Kidney tubule cell (primary cell): ENCODE results near the gene ZNF532.
A peak's percentile ranks its signal among the peaks of the same experiment; 100 is the strongest.
"Not testable (repeated sequence)": the region's sequence is repeated elsewhere in the genome, so short reads cannot be mapped to it uniquely, and the experiment has no call there.

Source experiments
- DNase-seq: peaks from one replicate; pipeline ENCODE4 v3.0.0-alpha.2; 2018; ENCODE audit warnings: low spot score

Gene ZNF532, protein sequence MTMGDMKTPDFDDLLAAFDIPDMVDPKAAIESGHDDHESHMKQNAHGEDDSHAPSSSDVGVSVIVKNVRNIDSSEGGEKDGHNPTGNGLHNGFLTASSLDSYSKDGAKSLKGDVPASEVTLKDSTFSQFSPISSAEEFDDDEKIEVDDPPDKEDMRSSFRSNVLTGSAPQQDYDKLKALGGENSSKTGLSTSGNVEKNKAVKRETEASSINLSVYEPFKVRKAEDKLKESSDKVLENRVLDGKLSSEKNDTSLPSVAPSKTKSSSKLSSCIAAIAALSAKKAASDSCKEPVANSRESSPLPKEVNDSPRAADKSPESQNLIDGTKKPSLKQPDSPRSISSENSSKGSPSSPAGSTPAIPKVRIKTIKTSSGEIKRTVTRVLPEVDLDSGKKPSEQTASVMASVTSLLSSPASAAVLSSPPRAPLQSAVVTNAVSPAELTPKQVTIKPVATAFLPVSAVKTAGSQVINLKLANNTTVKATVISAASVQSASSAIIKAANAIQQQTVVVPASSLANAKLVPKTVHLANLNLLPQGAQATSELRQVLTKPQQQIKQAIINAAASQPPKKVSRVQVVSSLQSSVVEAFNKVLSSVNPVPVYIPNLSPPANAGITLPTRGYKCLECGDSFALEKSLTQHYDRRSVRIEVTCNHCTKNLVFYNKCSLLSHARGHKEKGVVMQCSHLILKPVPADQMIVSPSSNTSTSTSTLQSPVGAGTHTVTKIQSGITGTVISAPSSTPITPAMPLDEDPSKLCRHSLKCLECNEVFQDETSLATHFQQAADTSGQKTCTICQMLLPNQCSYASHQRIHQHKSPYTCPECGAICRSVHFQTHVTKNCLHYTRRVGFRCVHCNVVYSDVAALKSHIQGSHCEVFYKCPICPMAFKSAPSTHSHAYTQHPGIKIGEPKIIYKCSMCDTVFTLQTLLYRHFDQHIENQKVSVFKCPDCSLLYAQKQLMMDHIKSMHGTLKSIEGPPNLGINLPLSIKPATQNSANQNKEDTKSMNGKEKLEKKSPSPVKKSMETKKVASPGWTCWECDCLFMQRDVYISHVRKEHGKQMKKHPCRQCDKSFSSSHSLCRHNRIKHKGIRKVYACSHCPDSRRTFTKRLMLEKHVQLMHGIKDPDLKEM (N-terminal part only)

DNA sequence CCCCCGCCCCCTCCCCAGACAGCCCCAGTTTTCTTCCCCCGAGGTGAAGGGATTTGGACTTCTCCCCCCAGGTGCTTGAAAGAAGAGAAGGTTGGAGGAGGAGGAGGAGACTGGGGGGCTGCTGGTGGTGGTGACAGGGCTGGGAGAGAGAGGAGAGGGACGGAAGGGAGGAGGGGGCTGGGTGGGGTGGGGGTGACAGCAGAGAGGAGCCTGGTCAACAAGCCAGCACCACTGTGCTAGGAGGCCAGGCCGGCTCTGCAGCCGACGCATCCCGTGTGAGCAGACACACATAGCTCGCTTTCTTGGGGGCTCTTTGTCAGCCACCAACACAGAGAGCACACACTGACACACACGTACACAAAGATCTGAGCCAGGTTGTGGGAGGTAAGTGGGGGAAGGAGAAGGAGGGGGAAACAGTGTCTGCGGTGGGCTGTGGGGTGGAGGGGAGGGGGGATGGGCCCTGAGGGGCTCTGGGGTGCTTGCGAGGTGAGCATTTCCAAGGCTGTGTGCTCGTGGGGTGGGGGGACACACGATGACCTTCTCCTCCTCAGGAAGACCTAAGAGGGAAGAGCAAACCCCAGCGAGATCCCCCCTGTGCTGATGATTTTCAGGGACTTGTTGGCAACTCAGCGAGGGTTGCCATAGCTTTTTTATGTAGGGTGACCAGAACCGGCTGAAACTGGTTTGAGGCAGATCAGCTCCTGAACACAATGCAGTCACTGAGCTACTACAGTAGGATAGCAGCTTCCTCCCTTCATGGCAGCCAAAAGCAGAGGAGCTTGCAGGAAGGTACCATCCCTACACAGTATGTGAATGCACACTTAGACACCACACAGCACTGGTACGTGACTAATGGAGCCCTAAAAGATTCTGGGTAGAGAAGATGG, at the start of gene ZNF532:
TSS of gene ZNF532 (plus strand) at position 732 of the 887 bp plus-strand sequence. CDS start 53,411 bp downstream, outside the sequence.
- peak; percentile 68 for DNase-seq

DNA sequence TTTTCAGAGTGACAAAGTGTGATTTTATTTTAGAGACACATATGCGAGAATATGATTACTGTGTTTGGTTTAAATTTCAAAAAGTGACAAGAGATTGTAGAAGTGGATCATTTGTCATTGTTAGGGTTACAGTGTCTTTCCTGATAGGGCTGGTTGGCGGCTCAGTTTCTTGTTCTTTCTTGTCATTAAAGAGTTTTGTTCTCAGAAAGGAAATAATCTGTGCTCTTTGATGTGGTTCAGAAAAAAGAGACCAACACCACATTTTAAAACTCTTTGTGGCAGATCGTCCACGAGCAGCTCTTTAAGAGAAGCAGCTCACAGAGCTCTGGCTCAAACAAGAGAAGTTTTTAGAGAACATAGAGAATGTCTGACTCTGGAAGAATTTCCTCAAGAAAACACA, 45.6 kb upstream of the ZNF532 start:
- no peak for DNase-seq

DNA sequence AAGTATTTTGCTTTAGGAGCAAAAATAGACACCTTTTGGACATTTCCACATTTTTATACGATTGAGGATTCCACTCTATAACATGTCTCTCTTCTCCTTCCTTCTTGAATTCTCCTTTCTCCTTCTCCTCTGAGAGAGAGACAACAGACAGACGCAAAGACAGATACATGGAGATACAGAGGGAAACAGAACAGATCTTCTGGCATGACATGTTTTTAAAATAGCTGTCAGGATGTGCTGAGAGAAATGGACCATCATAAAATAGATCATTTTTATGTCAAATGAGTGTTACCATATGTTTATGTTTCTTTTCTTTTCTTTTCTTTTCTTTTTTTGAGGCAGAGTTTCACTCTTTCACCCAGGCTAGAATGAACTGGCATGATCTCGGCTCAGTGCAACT, 44.4 kb upstream of the ZNF532 start:
- DNase-seq, result no peak

DNA sequence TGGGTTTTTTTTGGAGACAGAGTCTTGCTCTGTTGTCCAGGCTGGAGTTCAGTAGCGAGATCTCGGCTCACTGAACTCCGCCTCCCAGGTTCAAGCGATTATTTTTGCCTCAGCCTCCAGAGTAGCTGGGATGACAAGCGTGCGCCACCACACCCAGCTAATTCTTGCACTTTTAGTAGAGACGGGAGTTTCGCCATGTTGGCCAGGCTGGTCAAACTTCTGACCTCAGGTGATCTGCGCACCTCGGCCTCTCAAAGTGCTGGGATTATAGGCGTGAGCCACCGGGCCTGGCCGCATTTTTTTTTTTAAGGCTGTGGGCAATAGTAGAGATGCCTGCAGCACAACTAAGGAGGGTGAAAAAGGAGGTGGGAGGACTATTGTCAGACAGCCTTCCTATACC, 41.7 kb upstream of the ZNF532 start:
- DNase-seq, result no peak

DNA sequence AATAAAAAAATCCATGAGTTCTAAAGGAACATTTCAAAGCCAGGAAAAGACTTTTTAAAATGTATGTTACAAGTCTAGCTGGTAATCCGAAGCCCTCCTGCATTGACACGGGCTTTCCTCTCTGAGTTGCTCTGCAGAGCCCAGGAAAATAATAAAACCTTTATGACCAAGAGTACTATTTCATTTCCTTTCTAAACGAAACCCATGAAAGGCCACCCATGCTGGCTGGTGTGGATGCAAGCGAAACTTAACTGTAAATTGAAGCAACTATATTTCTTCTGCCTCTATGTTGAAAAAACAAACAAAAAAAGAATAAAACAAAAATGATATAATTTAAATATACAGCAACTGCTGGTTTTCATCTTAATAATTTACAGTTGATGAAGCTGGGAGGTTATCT, 41.3 kb upstream of the ZNF532 start:
- DNase-seq, result no peak

DNA sequence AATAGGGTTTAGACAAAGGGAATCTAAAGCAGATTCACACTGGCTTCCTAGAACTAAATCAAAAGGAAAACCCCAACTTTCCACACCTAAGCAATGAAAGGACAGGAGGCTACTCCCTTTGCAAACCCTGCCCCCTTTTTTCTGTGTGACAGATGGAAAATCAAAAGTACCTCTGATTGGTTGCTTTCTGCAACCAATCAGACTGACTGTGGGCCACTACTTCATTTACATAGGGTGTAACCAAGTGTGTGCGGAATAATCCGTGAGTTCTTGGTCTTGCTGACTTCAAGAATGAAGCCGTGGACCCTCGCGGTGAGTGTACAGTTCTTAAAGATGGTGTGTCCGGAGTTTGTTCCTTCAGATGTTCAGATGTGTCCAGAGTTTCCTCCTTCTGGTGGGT, 37.8 kb upstream of the ZNF532 start:
- not testable (repeated sequence) for DNase-seq

DNA sequence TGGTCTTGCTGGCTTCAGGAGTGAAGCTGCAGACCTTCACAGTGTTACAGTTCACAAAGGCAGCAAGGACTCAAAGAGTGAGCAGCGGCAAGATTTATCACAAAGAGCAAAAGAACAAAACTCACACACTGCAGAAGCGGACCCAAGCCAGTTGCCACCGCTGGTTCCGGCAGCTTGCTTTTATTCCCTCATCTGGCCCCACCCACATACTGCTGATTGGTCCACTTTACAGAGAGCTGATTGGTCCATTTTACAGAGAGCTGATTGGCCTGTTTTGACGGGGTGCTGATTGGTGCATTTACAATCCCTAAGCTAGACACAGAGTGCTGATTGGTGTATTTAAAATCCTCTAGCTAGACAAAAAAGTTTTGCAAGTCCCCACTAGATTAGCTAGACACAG, 37.2 kb upstream of the ZNF532 start:
- DNase-seq, result no peak

DNA sequence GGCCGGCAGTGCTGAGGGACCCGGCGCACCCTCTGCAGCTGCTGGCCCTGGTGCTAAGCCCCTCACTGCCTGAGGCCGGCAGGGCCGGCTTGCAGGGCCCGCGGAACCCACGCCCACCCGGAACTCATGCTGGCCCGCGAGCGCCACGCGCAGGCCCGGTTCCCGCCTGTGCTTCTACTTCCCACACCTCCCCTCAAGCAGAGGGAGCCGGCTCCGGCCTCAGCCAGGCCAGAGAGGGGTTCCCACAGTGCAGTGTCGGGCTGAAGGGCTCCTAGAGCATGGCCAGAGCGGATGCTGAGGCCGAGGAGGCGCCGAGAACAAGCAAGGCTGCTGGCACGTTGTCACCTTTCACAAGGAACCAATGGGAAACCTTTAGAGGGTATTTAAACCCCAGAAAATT, 36.8 kb upstream of the ZNF532 start:
- DNase-seq, result no peak

DNA sequence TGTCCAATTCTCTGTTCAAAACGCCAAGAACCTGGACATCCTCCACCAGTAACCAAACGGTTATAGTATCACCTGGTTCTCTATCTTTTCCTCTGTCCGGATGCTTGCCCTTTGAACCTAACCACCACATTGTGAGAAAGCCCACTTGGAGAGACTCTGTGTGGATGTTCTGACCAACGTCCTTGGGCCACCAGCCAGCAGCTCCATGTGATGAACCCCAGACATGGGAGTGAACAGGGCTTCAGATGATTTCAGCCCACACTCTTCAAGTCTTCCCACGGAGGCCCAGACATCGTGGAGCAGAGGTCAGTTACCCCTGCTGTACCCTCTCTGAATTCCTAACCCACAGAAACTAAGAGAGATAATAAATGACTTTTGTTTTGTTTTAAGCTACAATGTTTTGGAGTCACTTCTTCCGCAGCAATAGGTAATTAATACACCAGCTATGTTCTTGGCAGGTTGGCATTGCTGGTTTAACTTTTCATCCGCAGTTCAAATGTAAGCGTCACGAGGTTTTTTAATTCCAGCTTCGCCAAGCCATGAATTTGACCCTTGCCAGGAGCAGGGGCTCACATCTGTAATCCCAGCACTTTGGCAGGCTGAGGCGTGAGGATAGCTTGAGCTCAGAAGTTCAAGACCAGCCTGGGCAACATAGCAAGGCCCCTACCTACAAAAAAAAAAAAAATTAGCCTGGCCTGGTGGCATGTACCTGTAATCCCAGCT, 36.1 kb upstream of the ZNF532 start:
- no peak for DNase-seq

DNA sequence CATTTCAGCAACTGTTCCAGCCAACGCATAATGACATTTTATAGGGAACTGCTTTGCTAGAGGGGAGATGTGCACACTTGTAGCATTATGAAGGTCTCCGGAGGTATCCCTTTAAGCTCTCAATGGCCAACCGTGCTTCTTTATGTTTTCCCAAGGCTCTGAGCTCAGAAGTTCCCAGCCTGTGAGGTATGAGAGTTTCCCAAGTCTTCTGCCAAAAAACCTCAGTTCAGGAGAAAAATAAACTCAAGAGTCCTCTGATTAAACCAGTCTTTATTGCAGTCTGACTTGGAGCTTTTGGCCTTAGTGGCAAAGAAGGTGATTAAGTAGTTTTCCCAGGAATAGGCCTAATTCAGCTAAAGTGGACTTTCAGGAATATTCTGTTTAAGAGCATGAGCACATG, 35.4 kb upstream of the ZNF532 start:
- no peak for DNase-seq

DNA sequence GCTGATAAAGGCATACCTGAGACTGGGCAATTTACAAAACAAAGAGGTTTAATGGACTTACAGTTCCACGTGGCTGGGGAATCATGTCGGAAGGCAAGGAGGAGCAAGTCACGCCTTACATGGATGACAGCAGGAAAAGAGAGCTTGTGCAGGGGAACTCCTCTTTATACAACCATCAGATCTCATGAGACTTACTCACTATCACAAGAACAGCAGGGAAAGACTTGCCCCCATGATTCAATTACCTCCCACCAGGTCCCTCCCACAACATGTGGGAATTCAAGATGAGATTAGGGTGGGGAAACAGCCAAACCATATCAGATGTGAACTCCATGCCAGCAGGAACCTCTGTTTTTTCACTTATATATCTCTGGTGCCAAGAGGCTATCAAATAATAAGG, 34.8 kb upstream of the ZNF532 start:
- DNase-seq, result not testable (repeated sequence)

DNA sequence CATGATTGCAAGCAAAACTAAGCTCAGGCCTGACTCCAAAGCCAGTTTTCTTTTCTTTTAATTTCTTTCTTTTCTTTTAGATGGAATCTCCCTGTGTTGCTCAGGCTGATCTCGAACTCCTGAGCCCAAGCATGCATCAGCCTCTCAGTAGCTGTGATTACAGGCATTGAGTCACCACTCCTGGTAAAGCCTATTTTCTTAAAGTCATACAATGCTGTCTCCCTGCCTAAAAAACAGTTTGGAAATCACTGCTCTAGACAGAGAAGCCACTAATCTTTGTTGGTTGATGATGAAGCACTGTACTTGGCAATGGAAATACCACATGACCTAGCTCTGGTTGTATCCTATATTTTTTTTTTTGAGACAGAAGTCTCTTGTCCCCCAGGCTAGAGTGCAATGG, 33.1 kb upstream of the ZNF532 start:
- DNase-seq, result peak; percentile 46

DNA sequence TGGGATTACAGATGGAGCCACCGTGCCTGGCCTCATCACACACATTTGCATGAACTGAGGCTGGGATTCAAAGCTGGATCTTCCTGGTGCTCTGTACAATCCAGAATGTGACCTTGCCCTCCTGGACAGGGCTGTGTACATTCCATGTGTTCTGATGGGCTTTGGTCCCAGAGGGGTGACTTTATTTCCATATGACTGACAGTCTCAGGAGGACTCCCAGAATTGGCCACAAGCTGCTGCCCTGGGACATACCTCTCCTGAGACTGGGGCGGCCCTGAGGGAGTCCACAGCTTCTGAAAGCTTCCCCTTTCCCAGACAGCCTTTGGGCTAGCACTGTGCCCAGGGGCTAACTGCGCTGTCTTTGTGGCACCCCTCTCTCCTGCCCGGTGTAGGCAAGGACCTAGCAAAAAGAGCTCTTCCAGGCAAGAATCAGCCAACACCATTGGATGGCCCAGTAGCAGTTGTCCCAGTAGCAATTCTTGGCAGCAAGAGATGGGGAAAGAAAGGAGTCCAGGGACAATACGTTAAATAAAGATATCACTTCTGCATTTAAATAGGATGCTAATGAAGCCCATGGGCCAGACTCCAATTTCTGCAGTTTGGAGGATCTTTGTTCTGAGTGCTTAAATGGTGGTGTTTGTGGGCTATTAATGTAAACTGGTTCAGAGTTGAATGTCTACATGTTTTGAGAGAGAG, 26.4 kb upstream of the ZNF532 start:
- DNase-seq, result no peak

DNA sequence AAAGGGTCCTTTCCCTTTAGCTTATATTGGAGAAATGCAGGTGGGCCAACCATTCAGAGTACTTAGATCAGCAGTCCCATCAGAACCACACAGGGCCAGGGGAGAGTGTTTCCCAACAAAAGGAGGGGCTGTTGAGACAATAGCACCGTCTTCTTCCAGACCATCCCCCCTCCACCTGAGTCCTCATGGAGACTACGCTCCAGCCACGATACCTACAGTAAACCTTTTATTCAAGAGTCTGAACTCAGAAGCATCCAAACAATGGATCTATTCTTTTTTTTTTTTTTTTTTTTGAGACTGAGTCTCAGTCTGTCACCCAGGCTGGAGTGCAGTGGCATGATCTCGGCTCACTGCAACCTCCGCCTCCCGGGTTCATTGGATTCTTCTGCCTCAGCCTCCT, 25.7 kb upstream of the ZNF532 start:
- DNase-seq, result no peak

DNA sequence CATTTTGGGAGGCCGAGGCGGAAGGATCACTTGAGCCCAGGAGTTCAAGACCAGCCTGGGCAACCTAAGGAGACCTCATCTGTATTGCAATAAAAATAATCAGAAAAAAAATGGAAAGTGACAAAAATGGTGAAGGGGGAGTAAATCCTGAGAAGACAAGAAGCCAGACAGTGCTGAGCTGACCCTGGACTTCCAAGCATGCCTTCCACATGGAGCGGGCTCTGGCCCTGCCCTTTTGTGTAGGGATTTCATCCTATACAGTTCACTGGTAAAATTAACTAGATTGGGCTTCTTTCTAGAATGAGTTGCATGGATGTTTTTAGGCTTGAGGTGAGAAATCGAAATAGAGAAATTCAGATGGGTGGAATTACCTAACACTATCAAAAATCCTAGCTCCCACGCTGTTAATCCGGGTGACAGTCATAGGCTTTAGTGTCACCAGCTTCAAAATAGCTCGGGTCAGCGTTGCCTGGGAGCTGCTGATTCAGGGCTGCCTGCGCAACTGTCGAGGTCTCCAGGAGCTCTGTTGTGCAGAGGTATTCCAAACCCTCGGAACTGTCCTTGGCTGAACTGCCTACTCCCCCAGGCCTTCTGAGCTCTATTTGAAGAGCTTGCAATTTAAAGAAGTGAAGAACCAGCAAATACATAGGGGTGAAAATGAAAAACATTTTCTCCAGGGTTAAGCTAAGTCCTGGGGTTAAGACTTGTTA, 21.5 kb upstream of the ZNF532 start:
- DNase-seq, result no peak

DNA sequence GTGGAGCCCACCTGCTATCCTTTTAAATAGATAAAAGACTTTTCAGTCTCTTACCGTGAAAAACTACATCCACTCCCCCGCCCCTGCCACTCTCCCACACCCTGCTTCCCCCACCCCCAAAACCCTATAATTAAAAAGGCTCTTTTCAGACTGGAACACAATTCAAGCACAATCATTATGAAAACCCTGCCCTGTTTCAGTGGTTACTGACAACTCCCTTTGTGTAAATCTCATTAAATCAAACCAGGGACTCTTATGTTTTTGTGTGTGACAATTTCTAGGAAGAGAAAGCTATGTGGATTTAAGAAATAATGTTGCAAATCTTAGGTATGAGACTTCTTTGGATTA, 21.0 kb upstream of the ZNF532 start:
- DNase-seq, result no peak

DNA sequence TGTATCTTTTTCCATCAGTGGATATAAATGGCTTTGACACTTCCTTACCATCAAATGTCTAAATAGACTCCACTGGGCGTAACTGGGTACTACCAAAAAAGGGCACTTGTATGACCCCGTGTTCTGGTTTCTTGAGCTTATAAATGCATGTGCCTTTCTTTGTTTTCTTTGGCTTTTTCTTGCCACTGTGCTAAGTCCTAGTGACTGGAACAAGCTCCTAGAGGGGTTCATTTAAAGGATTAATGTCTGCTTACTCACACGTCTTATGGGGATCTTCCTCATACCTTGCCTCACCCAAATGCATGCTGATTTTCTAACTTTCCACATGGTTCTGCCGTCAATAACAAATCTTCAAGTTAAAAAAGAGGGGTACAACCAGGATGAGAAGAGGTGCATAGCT, 19.8 kb upstream of the ZNF532 start:
- DNase-seq, result no peak

DNA sequence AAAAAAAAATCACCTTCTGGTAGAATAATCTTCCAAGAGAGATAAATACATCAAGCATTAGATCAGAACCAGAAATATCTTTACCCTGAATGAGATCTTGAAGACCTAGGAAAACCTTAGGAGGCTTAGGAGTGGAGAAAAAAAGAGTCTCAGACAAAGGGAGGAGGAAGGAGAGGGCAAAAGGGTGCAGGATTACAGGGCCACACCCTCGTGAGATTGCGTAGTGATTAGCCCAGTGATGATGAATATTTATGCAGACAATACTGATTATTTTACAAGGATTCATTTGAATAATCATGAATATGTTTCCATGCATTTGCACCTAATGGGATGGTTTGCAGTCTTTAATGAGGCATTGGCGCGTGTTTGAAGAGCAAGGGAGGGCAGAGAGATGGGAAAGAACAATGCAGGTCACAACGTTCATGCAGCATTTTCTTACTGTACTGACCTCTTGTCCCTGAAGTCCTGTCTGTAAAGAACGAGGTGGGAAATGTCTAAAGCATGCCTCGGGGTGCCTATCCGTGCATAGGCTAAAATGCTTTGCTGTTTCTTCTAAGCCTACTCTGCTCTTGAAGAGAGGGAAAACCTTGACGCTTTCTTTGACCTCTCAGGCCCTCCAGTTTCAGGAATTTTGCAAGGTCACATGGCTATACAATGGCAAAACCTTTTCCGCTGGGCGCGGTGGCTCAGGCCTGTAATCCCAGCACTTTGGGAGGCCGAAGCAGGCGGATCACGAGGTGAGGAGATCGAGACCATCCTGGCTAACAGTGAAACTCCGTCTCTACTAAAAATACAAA, 18.6 kb upstream of the ZNF532 start:
- DNase-seq, result no peak
